Stimulated activated CD4-positive, alpha-beta T cell treated with anti-CD3 and anti-CD28 coated beads, Interleukin-4, amount 100 ng/mL, for 48 hours (primary cell): ENCODE measurements around the gene SURF6.
"Not testable (repeated sequence)": the region's sequence is repeated elsewhere in the genome, so short reads cannot be mapped to it uniquely, and the experiment has no call there.

Experiments used
- DNase-seq, 2 donors: peaks; one replicate each; pipeline ENCODE4 v3.0.0-alpha.2; 2020; ENCODE audit warnings: low read depth in 2 of 2

The SURF6 gene

GRCh38 chr9:133335924-133336811, at the start of gene SURF6:
Gene SURF6, minus strand, starts transcription at chr9:133336188. Its CDS starts 56 bp downstream, at chr9:133336132.
- DNase-seq, result peak; percentile 93

GRCh38 chr9:133385452-133385851, 49.5 kb upstream of the SURF6 start:
- no peak for DNase-seq

GRCh38 chr9:133384736-133385321, 48.8 kb upstream of the SURF6 start:
- DNase-seq, result no peak

- no peak for DNase-seq
Measured at GRCh38 chr9:133383438-133383837, 47.5 kb upstream of the SURF6 start.

GRCh38 chr9:133382507-133383141, 46.6 kb upstream of the SURF6 start:
- DNase-seq, result no peak

GRCh38 chr9:133380734-133381133, 44.7 kb upstream of the SURF6 start:
- DNase-seq, result no peak

- no peak for DNase-seq
Measured at GRCh38 chr9:133379153-133380086, 43.4 kb upstream of the SURF6 start.

GRCh38 chr9:133378408-133378962, 42.5 kb upstream of the SURF6 start:
- DNase-seq, result no peak

GRCh38 chr9:133377721-133378216, 41.8 kb upstream of the SURF6 start:
- no peak for DNase-seq

- DNase-seq, result not testable (repeated sequence)
Measured at GRCh38 chr9:133377280-133377679, 41.3 kb upstream of the SURF6 start.

GRCh38 chr9:133375724-133376654, 40.0 kb upstream of the SURF6 start, which contains the start of the genes STKLD1 and SURF4:
Gene STKLD1, plus strand, starts transcription at chr9:133376366. Its CDS starts 108 bp downstream, at chr9:133376474.
Gene SURF4, minus strand, starts transcription at chr9:133376060. Its CDS starts 91 bp downstream, at chr9:133375969.
- DNase-seq, result peak; percentile 92 to 95

GRCh38 chr9:133375116-133375723, 39.2 kb upstream of the SURF6 start:
- no peak for DNase-seq

GRCh38 chr9:133374612-133375115, 38.7 kb upstream of the SURF6 start:
- DNase-seq, result no peak

- no peak for DNase-seq
Measured at GRCh38 chr9:133372144-133372543, 36.2 kb upstream of the SURF6 start.

GRCh38 chr9:133371261-133371711, 35.3 kb upstream of the SURF6 start:
- peak; percentile 56 to 76 for DNase-seq

- no peak for DNase-seq
Measured at GRCh38 chr9:133370685-133371084, 34.7 kb upstream of the SURF6 start.

GRCh38 chr9:133369933-133370332, 33.9 kb upstream of the SURF6 start:
- DNase-seq, result no peak

GRCh38 chr9:133369422-133369821, 33.4 kb upstream of the SURF6 start:
- DNase-seq, result no peak
